ENCODE data around the gene ZNF451.

- TF ChIP-seq EZH2 (IDR thresholded peaks at IDR 0.05): no peak
- no peak for TF ChIP-seq POLR2AphosphoS5 (IDR thresholded peaks at IDR 0.05; ENCODE audit: borderline replicate concordance, low read depth, low read length)
These were observed 13.0 kb downstream of the ZNF451 start for GRCh38 chr6:57102976-57103375.
